AG20443 (cell line): ENCODE data around the gene ZNF280A.

Experiments
- DNase-seq: peaks from one replicate; pipeline ENCODE4 v3.0.0; 2012; ENCODE audit warnings: low spot score, mixed read lengths

ZNF280A gene

DNA sequence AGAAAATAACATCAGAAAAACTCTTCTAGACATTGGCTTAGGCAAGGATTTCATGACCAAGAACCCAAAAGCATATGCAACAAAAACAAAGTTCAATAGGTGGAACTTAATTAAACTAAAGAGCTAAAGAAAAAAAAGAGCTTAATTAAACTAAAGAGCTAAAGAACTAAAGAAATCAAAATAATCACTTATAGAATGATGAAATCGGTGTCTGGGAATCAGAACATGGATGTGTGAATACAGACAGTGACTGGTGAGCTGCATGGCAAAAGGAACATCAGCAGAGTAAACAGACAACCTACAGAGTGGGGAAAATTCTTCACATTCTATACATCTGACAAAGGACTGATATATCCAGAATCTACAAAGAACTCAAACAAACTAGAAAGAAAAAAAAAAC lies 53.0 kb downstream of the ZNF280A start:
- DNase-seq: no peak

DNA sequence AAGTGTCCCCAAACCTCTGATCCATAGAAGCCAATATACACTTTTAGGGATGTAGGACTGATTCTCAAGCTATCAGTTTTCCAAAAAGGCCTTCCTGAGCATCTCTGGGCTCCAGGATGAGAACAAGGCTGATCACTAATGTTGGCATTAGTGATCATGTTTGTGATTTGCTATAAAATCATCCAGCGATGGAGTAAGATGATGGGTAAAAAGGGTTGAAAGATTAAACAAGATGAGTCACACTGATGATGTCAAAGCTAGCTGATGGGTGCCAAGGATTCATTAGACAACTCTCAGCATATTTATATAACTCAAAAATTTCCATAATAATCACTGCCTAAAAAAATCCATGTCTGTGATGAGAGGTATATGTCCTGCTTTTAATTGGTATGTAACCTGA lies 54.3 kb downstream of the ZNF280A start:
- no peak for DNase-seq

DNA sequence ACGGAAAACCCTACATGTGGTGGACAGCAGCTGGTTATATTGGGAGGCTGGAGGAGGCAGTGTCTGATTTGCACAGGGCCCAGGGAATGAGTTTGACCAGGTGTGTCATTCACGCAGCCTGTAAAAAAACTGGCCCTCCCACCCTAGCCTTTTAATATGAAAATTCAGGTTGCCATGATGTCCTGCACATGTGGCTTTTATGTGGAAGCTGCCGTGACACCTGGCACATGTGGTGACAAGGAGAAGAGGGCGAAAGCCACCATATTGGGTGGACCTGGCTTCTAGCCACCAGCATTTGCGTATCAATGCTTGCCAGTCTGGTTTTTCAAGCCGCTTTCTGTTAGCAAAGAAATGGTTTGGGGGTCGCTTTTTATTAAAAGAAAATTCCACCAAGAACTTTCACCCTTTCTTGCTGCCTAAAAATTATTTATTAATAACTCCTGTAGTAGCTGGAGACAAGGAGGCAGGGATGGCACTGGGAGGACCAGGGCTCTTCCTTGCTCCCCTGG lies 54.9 kb downstream of the ZNF280A start:
- DNase-seq: no peak

DNA sequence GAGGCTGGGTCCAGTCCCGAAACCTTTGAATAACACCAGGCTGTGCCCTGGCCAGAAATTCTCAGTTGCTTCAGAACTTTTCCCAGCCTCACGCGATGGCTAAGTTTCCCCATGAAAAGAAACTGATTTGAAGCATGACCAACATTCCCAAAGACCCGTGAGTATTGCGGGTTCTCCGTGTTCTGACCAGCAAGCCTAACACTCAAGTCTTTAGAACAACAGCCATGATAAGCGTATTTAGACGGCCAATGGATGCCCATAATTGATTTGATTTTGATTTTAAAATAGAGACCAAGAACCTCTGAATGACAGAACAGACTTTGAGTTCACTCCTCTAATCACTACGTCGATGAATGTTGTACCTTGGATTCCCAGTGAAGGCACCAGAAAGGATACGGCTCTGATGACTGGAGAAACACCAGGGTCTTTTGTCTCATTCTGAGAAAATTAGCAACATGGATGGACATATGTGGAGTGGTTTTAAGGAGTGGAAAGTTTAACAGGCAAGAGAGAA lies 55.5 kb downstream of the ZNF280A start:
- DNase-seq: no peak

DNA sequence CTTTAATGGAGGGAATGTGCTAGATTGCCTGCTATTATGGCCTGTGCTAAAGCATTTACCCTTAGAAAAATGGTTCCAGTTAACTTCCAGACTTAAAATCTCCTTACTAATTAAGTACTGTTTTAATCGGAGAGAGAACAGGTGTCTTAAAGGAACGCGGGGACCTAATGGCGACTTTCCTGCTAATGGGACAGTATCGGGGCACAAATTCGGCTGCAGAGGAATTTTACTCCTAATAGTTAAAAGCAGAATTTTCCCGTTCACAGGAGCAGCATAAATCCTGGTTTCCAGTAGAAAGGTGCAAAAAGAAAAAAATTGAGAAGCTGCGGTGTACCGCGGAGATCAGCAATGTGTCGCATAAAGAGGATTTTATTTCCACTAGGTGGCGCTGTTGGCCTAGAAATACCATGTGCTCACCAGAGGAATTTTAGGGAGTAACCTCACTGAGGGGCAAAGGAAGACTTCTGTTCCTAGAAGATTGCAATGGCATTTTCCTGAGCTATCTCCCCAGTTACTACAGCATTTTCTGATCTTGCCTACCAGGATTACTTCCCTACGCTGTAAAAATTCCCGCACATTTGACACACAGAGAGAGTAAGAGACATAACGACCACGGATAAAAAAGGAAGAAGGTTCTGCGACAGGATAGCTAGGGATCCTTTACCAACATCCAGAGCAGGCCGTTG lies 56.1 kb downstream of the ZNF280A start:
- DNase-seq: peak; percentile 75
